Measurements from ENCODE around the gene UNC45B.

DNA sequence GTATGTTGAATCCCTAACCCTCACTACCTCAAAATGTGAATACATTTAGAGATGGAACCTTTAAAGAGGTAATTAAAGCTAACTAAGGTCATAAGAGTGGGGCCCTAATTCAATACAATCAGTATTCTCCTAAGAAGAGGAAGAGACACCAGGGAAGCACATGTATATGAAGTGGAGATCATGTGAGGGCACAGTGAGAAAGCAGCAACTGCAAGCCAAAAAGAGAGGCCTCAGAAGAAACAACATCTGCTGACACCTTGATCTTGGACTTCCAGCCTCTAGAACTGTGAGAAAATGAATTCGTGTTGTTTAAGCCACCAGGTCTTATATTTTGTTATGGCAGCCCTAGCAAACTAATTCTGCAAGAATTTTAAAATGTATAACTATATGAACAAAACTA, 82.0 kb downstream of the UNC45B start:
- TF ChIP-seq, protein P1, sequence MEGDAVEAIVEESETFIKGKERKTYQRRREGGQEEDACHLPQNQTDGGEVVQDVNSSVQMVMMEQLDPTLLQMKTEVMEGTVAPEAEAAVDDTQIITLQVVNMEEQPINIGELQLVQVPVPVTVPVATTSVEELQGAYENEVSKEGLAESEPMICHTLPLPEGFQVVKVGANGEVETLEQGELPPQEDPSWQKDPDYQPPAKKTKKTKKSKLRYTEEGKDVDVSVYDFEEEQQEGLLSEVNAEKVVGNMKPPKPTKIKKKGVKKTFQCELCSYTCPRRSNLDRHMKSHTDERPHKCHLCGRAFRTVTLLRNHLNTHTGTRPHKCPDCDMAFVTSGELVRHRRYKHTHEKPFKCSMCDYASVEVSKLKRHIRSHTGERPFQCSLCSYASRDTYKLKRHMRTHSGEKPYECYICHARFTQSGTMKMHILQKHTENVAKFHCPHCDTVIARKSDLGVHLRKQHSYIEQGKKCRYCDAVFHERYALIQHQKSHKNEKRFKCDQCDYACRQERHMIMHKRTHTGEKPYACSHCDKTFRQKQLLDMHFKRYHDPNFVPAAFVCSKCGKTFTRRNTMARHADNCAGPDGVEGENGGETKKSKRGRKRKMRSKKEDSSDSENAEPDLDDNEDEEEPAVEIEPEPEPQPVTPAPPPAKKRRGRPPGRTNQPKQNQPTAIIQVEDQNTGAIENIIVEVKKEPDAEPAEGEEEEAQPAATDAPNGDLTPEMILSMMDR (IDR thresholded peaks at IDR 0.05) = no peak
- no peak for TF ChIP-seq EP300 (IDR thresholded peaks at IDR 0.05; ENCODE audit: low read depth)
- no peak for TF ChIP-seq POLR2A (IDR thresholded peaks at IDR 0.05)
